SK-N-SH treated with all-trans-retinoic acid at 6 μM for 48 hours (cell line): ENCODE results near the gene AP4S1.

ENCODE experiments used
- ATAC-seq: fragments of 200-7000 bp; cut with Tn5 transposase; 3 replicates; pipeline ENCODE4 v1.9.1; 2020; ENCODE audit warnings: mild to moderate bottlenecking, moderate library complexity
- ARNTL ChIP-seq: fragments of 450-650 bp; formaldehyde crosslinking; IDR thresholded peaks from 2 replicates; pipeline ENCODE4 v1.5.0; 2020; ENCODE audit warnings: low read depth, mild to moderate bottlenecking, moderate library complexity, borderline replicate concordance
- BACH2 ChIP-seq: fragments of 250-450 bp; sonication (Bioruptor Pico); IDR thresholded peaks from 2 replicates; pipeline ENCODE4 v1.9.0; 2021; ENCODE audit warnings: mild to moderate bottlenecking, borderline replicate concordance
- CSDC2 ChIP-seq: fragments of 250-450 bp; sonication (Bioruptor Pico); IDR thresholded peaks from 2 replicates; pipeline ENCODE4 v1.5.0; 2020; ENCODE audit warnings: mild to moderate bottlenecking, moderate library complexity
- CSRNP3 ChIP-seq: fragments of 250-450 bp; sonication (Bioruptor Pico); IDR thresholded peaks from 2 replicates; pipeline ENCODE4 v1.5.1; 2021; ENCODE audit warnings: mild to moderate bottlenecking, moderate library complexity
- ESRRG ChIP-seq: fragments of 250-450 bp; sonication (Bioruptor Pico); IDR thresholded peaks from 2 replicates; pipeline ENCODE4 v1.6.1; 2021; ENCODE audit warnings: mild to moderate bottlenecking
- GLIS3 ChIP-seq: fragments of 250-450 bp; sonication (Bioruptor Pico); IDR thresholded peaks from 2 replicates; pipeline ENCODE4 v1.5.0; 2020; ENCODE audit warnings: mild to moderate bottlenecking, moderate library complexity
- OSR1 ChIP-seq: fragments of 250-450 bp; sonication (Bioruptor Pico); IDR thresholded peaks from 2 replicates; pipeline ENCODE4 v1.8.0; 2022; ENCODE audit warnings: moderate library complexity, mild to moderate bottlenecking, inconsistent platforms
- PATZ1 ChIP-seq: fragments of 250-450 bp; sonication (Bioruptor Pico); IDR thresholded peaks from 2 replicates; pipeline ENCODE4 v1.8.0; 2020; ENCODE audit warnings: mild to moderate bottlenecking, moderate library complexity, borderline replicate concordance
- POU6F1 ChIP-seq: fragments of 250-450 bp; sonication (Bioruptor Pico); IDR thresholded peaks from 2 replicates; pipeline ENCODE4 v1.8.0; 2021; ENCODE audit warnings: low read depth, mild to moderate bottlenecking, moderate library complexity, borderline replicate concordance
- SNAI2 ChIP-seq: fragments of 250-450 bp; sonication (Bioruptor Pico); IDR thresholded peaks from 2 replicates; pipeline ENCODE4 v1.5.0; 2020; ENCODE audit warnings: mild to moderate bottlenecking, moderate library complexity
- TCF4 ChIP-seq: fragments of 250-450 bp; sonication (Bioruptor Pico); IDR thresholded peaks from 2 replicates; pipeline ENCODE4 v1.8.0; 2021; ENCODE audit warnings: mild to moderate bottlenecking, moderate library complexity, borderline replicate concordance
- TOX ChIP-seq: fragments of 250-450 bp; sonication (Bioruptor Pico); IDR thresholded peaks from 2 replicates; pipeline ENCODE4 v1.8.0; 2021; ENCODE audit warnings: mild to moderate bottlenecking, moderate library complexity, borderline replicate concordance
- ZC3H10 ChIP-seq: fragments of 250-450 bp; sonication (Bioruptor Pico); IDR thresholded peaks from 2 replicates; pipeline ENCODE4 v1.5.1; 2021; ENCODE audit warnings: mild to moderate bottlenecking, moderate library complexity
- ZFP3 ChIP-seq: fragments of 250-450 bp; sonication (Bioruptor Pico); IDR thresholded peaks from 2 replicates; pipeline ENCODE4 v1.5.0; 2020; ENCODE audit warnings: mild to moderate bottlenecking, moderate library complexity
- ZFP30 ChIP-seq: fragments of 450-650 bp; formaldehyde crosslinking; IDR thresholded peaks from 2 replicates; pipeline ENCODE4 v1.5.0; 2022; ENCODE audit warnings: mild to moderate bottlenecking, moderate library complexity
- ZNF565 ChIP-seq: fragments of 450-650 bp; formaldehyde crosslinking; conservative IDR thresholded peaks from 2 replicates; pipeline ENCODE4 v1.5.0; 2020; ENCODE audit warnings: low read depth, mild to moderate bottlenecking, moderate library complexity
- ZNF70 ChIP-seq: fragments of 450-650 bp; formaldehyde crosslinking; IDR thresholded peaks from 2 replicates; pipeline ENCODE4 v1.5.0; 2020; ENCODE audit warnings: mild to moderate bottlenecking, moderate library complexity
- ZNF8 ChIP-seq: fragments of 450-650 bp; formaldehyde crosslinking; IDR thresholded peaks from 2 replicates; pipeline ENCODE4 v1.5.0; 2020; ENCODE audit warnings: mild to moderate bottlenecking, moderate library complexity
- TF ChIP-seq, protein P1 (sequence below): fragments of 250-450 bp; sonication (Bioruptor Pico); IDR thresholded peaks from 2 replicates; pipeline ENCODE4 v1.5.1; 2020; ENCODE audit warnings: low read depth, mild to moderate bottlenecking, moderate library complexity
- TF ChIP-seq, protein P2 (sequence below): fragments of 250-450 bp; sonication (Bioruptor Pico); IDR thresholded peaks from 2 replicates; pipeline ENCODE4 v1.5.0; 2020; ENCODE audit warnings: mild to moderate bottlenecking, moderate library complexity

Gene AP4S1

DNA sequence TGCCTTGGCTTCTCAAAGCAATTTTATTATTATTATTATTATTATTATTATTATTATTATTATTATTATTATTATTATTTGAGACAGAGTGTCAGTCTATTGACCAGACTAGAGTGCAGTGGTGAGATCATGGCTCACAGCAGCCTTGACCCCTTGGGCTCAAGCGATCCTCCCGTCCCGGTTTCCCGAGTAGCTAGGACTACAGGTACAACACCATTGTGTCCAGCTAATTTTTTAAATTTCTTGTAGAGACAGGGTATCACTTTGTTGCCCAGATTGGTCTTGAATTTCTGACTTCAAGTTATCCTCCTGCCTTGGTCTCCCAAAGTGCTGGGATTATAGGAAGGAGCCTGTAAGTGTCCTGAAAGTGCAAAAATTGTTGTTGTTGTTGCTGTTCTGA lies 11.6 kb upstream of the AP4S1 start:
- no peak for ATAC-seq

GRCh38 chr14:31018057-31018645 lies 7.3 kb upstream of the AP4S1 start:
- no peak for ATAC-seq
- TF ChIP-seq TOX (CRISPR knock-in tag) = no peak
- no peak for TF ChIP-seq GLIS3 (CRISPR knock-in tag)
- TF ChIP-seq CSRNP3 (CRISPR knock-in tag) = no peak
- TF ChIP-seq ZNF8 (CRISPR knock-in tag) = no peak
- TF ChIP-seq ZNF70 = no peak
- no peak for TF ChIP-seq ARNTL (CRISPR knock-in tag)
- TF ChIP-seq PATZ1 (CRISPR knock-in tag) = no peak
- TF ChIP-seq SNAI2 (CRISPR knock-in tag) = no peak

More for the DNA sequence above, 11.6 kb upstream of the AP4S1 start:
- TF ChIP-seq CSDC2 (CRISPR knock-in tag) (no peak), ZNF565 (CRISPR knock-in tag) (no peak), CSRNP3 (CRISPR knock-in tag) (no peak), ESRRG (CRISPR knock-in tag) (no peak), BACH2 (CRISPR knock-in tag) (no peak), ZFP3 (no peak), TCF4 (CRISPR knock-in tag) (no peak), ARNTL (CRISPR knock-in tag) (no peak), OSR1 (no peak), POU6F1 (CRISPR knock-in tag) (no peak), SNAI2 (CRISPR knock-in tag) (no peak), ZC3H10 (CRISPR knock-in tag) (no peak), ZNF8 (CRISPR knock-in tag) (no peak), ZFP30 (no peak), PATZ1 (CRISPR knock-in tag) (no peak)
- TF ChIP-seq, protein P1, sequence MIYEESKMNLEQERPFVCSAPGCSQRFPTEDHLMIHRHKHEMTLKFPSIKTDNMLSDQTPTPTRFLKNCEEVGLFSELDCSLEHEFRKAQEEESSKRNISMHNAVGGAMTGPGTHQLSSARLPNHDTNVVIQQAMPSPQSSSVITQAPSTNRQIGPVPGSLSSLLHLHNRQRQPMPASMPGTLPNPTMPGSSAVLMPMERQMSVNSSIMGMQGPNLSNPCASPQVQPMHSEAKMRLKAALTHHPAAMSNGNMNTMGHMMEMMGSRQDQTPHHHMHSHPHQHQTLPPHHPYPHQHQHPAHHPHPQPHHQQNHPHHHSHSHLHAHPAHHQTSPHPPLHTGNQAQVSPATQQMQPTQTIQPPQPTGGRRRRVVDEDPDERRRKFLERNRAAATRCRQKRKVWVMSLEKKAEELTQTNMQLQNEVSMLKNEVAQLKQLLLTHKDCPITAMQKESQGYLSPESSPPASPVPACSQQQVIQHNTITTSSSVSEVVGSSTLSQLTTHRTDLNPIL (CRISPR knock-in tag) = no peak
- TF ChIP-seq, protein P2, sequence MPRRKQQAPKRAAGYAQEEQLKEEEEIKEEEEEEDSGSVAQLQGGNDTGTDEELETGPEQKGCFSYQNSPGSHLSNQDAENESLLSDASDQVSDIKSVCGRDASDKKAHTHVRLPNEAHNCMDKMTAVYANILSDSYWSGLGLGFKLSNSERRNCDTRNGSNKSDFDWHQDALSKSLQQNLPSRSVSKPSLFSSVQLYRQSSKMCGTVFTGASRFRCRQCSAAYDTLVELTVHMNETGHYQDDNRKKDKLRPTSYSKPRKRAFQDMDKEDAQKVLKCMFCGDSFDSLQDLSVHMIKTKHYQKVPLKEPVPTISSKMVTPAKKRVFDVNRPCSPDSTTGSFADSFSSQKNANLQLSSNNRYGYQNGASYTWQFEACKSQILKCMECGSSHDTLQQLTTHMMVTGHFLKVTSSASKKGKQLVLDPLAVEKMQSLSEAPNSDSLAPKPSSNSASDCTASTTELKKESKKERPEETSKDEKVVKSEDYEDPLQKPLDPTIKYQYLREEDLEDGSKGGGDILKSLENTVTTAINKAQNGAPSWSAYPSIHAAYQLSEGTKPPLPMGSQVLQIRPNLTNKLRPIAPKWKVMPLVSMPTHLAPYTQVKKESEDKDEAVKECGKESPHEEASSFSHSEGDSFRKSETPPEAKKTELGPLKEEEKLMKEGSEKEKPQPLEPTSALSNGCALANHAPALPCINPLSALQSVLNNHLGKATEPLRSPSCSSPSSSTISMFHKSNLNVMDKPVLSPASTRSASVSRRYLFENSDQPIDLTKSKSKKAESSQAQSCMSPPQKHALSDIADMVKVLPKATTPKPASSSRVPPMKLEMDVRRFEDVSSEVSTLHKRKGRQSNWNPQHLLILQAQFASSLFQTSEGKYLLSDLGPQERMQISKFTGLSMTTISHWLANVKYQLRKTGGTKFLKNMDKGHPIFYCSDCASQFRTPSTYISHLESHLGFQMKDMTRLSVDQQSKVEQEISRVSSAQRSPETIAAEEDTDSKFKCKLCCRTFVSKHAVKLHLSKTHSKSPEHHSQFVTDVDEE = no peak
